Body of pancreas (tissue), 4 donors: ENCODE measurements around the gene PRR5L. TPM values are rescaled to one million over a fixed set of nuclear protein-coding genes. Genes with fewer than 3 reads are reported as not detected.

ENCODE experiments used
- ATAC-seq: fragments of 150-250 bp; one replicate; pipeline ENCODE4 v1.9.1; 2016
- DNase-seq, 4 donors: peaks; one replicate each; pipeline ENCODE4 v3.0.0-alpha.2; 2019
- H3K27ac ChIP-seq, 4 donors: fragments of 200-600 bp; sonication (generic); 1 replicate in 3 of 4; 2 replicates in 1 of 4; pipeline versions ENCODE4 v1.5.1 to v1.6.1; 2016 to 2019; ENCODE audit warnings: mild to moderate bottlenecking in 1 of 4, mixed read lengths in 1 of 4, moderate library complexity in 1 of 4
- H3K27me3 ChIP-seq, 2 donors: fragments of 200-600 bp; sonication (generic); one replicate each; pipeline ENCODE4 v1.6.0; 2016; ENCODE audit warnings: mild to moderate bottlenecking in 1 of 2
- H3K36me3 ChIP-seq, 2 donors: fragments of 200-600 bp; sonication (generic); replicated peaks in 1 of 2; 2 replicates each; pipeline ENCODE4 v1.5.1; 2016; ENCODE audit warnings: low read depth in 2 of 2; ENCODE audit not compliant: insufficient read depth in 1 of 2
- H3K4me1 ChIP-seq: fragments of 200-600 bp; sonication (generic); one replicate; pipeline ENCODE4 v1.6.0; 2016
- H3K4me3 ChIP-seq, 2 donors: fragments of 200-600 bp; sonication (generic); 1 replicate in 1 of 2; 2 replicates in 1 of 2; pipeline ENCODE4 v1.5.1; 2016 to 2019
- H3K9me3 ChIP-seq, 3 donors: fragments of 200-600 bp; sonication (generic); 1 replicate in 2 of 3; 2 replicates in 1 of 3; pipeline ENCODE4 v1.5.1; 2016
- POLR2A ChIP-seq, 3 donors: fragments of 450-650 bp; IDR thresholded peaks; one replicate each; pipeline ENCODE4 v1.6.1; 2016; ENCODE audit warnings: antibody characterized with exemption in 3 of 3, mild to moderate bottlenecking in 2 of 3
- WGBS, 2 donors: methylation state at CpG; one replicate each; pipeline ENCODE4 v1.1.5; 2017; 5-methylcytosine and 5-hydroxymethylcytosine counted together
- intact Hi-C: fragments of 100-400 bp; cut with DNase I; formaldehyde crosslinking; loops from one replicate; pipeline ENCODE4 v1.15.1; 2023
- total RNA-seq, 2 donors: library from RNA; depleted of rRNA; stranded (reverse); fragments of >200 nt; gene quantifications; one replicate each; pipeline ENCODE4 v1.1.0, GENCODE V29; 2016
- TF ChIP-seq, protein P1 (sequence below), 7 experiments: fragments of 450-650 bp in 4 of 7; fragments of 200-600 bp in 3 of 7; sonication (generic) in 3 of 7; IDR thresholded peaks; one replicate each; pipeline ENCODE4 v1.5.1; 2016 to 2019; ENCODE audit warnings: antibody characterized with exemption in 7 of 7

PRR5L gene
- total RNA-seq, 2 donors from 2014 or later = 2.6 to 3.0 TPM

- Histone ChIP-seq H3K9me3 (no peaks in the 10 kb centered on the region), H3K36me3 (no peaks in the 10 kb centered on the region), H3K27me3 (no peaks in the 10 kb centered on the region), H3K4me3 (no peak overlapping the region), H3K4me1 (no peaks in the 10 kb centered on the region), H3K27ac (no peak overlapping the region)
- intact Hi-C loops = no loop called here
- no peak for ATAC-seq
- DNase-seq = no peak
- WGBS, 2 donors = 65 to 66% methylated on average over 8 of the region's 8 CpGs
- TF ChIP-seq, protein P1, sequence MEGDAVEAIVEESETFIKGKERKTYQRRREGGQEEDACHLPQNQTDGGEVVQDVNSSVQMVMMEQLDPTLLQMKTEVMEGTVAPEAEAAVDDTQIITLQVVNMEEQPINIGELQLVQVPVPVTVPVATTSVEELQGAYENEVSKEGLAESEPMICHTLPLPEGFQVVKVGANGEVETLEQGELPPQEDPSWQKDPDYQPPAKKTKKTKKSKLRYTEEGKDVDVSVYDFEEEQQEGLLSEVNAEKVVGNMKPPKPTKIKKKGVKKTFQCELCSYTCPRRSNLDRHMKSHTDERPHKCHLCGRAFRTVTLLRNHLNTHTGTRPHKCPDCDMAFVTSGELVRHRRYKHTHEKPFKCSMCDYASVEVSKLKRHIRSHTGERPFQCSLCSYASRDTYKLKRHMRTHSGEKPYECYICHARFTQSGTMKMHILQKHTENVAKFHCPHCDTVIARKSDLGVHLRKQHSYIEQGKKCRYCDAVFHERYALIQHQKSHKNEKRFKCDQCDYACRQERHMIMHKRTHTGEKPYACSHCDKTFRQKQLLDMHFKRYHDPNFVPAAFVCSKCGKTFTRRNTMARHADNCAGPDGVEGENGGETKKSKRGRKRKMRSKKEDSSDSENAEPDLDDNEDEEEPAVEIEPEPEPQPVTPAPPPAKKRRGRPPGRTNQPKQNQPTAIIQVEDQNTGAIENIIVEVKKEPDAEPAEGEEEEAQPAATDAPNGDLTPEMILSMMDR (IDR thresholded peaks at IDR 0.05) = no peak
- no peak for TF ChIP-seq POLR2A (IDR thresholded peaks at IDR 0.05)
Observed at GRCh38 chr11:36458129-36458915, 162.2 kb downstream of the PRR5L start.

GRCh38 chr11:36459046-36459445 is 163.0 kb downstream of the PRR5L start:
- no peak for TF ChIP-seq POLR2A (IDR thresholded peaks at IDR 0.05)
- TF ChIP-seq, protein P1 (IDR thresholded peaks at IDR 0.05) = no peak
- Histone ChIP-seq H3K27ac (no peak overlapping the region), H3K36me3 (no peaks in the 10 kb centered on the region), H3K27me3 (no peaks in the 10 kb centered on the region), H3K4me3 (no peak overlapping the region), H3K4me1 (no peaks in the 10 kb centered on the region), H3K9me3 (no peaks in the 10 kb centered on the region)
- WGBS, 2 donors = 76 to 87% methylated on average over 6 to 7 of the region's 7 CpGs
- DNase-seq (no peak), ATAC-seq (no peak)
- intact Hi-C loops = no loop called here

- no peak overlapping the region for H3K4me3 ChIP-seq
- no peaks in the 10 kb centered on the region for H3K36me3 ChIP-seq
- intact Hi-C loops = loop anchor here (10.0 kb wide), 1 partner anchor 165 kb away; the partner anchor contains the start of gene PRR5L
- no peaks in the 10 kb centered on the region for H3K27me3 ChIP-seq
- no peak overlapping the region for H3K27ac ChIP-seq
- no peaks in the 10 kb centered on the region for H3K4me1 ChIP-seq
- no peaks in the 10 kb centered on the region for H3K9me3 ChIP-seq
- no peak for TF ChIP-seq POLR2A (IDR thresholded peaks at IDR 0.05)
- TF ChIP-seq, protein P1 (IDR thresholded peaks at IDR 0.05) = no peak
- 52 to 62% methylated on average over 10 of the region's 10 CpGs for WGBS, 2 donors
- DNase-seq (no peak), ATAC-seq (no peak)
Observed at GRCh38 chr11:36460220-36460619, 164.1 kb downstream of the PRR5L start.

GRCh38 chr11:36462321-36462720 is 166.2 kb downstream of the PRR5L start:
- intact Hi-C loops = loop anchor here (10.0 kb wide), 1 partner anchor 168 kb away; the partner anchor contains the start of gene PRR5L
- no peak for ATAC-seq

More at GRCh38 chr11:36462321-36462720, 166.2 kb downstream of the PRR5L start:
- Histone ChIP-seq H3K4me3 (no peak overlapping the region), H3K27ac (no peak overlapping the region), H3K27me3 (no peaks in the 10 kb centered on the region), H3K36me3 (no peaks in the 10 kb centered on the region), H3K9me3 (no peaks in the 10 kb centered on the region), H3K4me1 (no peaks in the 10 kb centered on the region)
- WGBS, 2 donors = 85 to 96% methylated on average over 10 to 11 of the region's 15 CpGs
- DNase-seq = no peak
- TF ChIP-seq, protein P1 (IDR thresholded peaks at IDR 0.05) = no peak
